Measurements from ENCODE around the gene ANKRD65. TPM values are rescaled to one million over a fixed set of nuclear protein-coding genes. Genes with fewer than 3 reads are reported as not detected.

Gene ANKRD65
- total RNA-seq, 1 donor from 2014 or later = 1.4 TPM

- DNase-seq = no peak
Observed at GRCh38 chr1:1441002-1441888, 20.2 kb upstream of the ANKRD65 start.

DNA sequence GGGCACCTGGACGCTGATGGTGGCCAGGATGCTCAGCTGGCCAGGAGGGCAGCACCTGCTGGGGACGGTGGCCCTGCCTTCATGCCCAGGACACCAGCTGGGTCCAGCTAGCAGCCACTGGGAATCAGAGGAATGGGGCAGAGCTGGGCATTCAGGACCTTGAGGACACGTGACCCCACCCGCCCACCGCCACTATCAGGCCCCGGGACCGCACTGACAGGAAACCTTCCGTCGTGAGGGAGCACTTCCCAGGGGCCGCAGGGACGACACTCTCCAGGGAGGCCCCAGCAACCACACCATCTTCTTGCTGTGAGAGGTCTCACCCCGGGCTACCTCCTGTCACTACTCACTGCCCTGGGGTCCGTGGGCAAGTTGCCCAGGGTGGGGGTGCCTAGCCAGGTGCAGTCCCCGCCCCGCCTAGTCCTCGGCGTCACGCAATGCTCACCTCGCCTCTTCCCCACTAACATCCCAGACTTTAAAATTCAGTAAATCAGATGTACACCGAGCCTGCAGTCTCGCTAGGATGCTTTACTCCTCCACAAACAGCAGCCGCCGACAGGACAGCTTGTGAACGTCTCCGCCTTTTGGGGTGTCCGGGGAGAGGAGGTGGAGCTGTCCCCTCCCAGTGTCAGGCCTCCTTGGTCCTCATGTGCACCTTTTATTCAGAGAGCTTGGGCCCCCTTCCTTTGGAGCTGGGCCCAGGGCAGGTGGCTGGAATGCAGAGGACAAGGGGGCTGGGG, 19.4 kb upstream of the ANKRD65 start:
- no peak for DNase-seq

- DNase-seq = no peak
Observed at GRCh38 chr1:1439546-1440261, 18.6 kb upstream of the ANKRD65 start.

GRCh38 chr1:1438531-1439381, 17.7 kb upstream of the ANKRD65 start:
- DNase-seq = no peak

DNA sequence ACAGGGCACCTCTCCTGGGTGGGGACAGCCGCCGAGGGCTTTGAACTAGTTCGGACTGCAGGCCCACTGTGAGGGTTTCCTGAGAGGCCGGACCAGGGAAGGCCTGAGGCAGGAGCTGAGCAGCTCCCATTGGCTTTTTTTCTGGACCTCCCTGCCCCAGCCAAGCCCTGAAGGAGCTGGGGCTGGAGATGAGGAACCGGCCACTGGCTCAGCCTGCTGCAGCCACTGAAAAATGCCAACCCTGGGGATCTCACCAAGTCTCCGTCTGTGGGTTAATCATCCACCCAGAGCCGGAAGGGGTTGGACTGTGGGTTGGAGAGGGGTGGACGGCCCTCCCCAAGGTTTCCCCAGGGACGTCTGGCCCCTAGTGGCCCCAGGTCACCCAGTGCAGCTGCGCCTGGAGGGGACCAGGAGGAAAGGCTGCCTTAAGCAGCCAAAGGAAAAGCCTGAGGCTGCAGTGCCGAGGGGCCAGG, 16.9 kb upstream of the ANKRD65 start:
- DNase-seq = no peak

GRCh38 chr1:1437033-1437903, 16.2 kb upstream of the ANKRD65 start:
- DNase-seq = no peak

GRCh38 chr1:1436630-1437032, 15.6 kb upstream of the ANKRD65 start:
- DNase-seq = no peak

DNA sequence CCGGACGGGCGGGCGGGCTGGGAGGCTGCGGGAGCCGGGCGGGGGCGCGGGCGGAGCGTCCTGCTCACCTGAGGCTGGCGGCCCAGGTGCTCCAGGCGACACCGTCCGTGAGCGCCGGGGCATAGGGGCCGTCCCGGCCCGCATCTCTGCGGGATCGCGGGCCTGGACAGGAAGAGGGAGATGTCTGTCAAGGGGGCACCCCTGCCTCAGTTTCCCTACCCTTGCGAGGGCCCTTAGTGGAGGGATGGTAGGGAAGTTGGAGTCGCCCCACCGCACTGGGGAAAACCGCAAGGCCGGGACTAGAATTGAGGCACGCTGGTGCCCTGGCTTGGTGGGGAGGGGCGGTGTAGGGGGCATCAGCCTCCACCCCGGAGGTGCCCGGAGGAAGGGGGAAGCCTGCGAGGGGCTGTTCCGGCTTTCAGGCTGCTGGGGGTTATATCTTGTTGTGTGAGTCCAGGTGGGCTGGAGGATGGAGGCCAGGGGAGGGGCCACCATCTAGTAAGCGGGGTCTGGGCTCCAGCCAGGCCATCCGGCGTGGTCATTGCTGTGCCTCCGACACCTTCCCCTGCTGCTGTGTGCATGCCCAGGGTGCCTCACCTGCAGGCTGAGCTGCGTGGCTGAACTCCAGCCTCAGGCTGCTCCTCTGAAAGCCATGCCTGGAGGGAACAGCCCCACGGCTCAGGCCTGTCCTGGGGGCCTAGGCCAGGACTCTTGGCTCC, 15.0 kb upstream of the ANKRD65 start:
- no peak for DNase-seq

- DNase-seq = no peak
Observed at GRCh38 chr1:1435106-1435903, 14.2 kb upstream of the ANKRD65 start, which contains the start of gene VWA1. TSS of gene VWA1 (plus strand) at chr1:1435690. CDS start at chr1:1435749, 59 bp downstream.

GRCh38 chr1:1434824-1435105, 13.7 kb upstream of the ANKRD65 start:
- no peak for DNase-seq

DNA sequence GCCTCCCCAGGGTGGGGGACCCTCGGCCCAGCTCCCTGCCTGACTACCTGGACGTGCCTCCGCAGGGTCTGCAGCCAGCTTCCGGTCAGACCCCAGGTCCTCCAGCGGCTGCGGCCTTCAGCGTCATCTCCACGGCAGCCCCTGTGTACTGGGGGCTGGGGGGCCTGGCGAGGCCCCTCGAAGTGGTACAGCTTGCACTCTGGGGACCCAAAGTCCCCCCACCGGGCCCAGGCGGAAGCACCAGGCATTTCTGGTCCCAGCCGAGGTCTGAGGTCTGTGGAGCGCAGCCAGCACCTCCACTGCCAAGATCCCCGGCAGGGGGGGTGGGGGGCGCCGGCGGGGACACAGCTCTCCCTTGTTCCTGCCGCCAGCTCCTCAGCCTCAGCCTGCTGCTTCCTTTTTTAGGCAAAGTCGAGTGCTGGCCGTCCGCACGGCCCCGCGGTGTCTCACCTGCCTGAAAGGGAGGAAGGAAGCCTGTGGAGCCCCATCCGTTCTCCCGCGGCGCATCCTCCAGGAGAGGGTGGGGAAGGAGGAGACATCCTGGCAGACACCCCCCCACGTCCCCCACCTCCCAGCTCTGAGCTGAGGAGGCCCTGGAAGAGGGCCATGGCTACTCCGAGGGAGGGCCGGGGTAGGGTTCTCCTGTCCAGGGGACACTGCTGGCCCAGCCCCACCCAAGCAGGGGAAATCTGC, 13.2 kb upstream of the ANKRD65 start:
- peak; percentile 44 for DNase-seq

DNA sequence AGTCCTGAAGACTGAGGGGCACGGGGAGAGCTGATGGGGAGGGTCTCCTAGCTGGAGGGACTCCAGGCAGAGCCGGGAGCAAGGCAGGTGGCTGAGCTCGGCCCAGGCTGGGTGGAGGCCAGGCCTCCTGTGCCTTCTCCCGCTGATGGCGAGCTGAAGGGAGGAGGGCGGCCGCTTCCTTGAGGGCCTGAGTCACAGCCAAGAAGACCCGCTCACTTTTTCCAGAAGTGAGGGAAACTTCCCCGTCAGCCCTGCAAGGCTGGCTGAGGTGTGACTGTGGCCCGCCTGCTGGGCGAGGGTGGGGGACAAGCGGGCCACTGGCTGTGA, 12.7 kb upstream of the ANKRD65 start:
- no peak for DNase-seq

DNA sequence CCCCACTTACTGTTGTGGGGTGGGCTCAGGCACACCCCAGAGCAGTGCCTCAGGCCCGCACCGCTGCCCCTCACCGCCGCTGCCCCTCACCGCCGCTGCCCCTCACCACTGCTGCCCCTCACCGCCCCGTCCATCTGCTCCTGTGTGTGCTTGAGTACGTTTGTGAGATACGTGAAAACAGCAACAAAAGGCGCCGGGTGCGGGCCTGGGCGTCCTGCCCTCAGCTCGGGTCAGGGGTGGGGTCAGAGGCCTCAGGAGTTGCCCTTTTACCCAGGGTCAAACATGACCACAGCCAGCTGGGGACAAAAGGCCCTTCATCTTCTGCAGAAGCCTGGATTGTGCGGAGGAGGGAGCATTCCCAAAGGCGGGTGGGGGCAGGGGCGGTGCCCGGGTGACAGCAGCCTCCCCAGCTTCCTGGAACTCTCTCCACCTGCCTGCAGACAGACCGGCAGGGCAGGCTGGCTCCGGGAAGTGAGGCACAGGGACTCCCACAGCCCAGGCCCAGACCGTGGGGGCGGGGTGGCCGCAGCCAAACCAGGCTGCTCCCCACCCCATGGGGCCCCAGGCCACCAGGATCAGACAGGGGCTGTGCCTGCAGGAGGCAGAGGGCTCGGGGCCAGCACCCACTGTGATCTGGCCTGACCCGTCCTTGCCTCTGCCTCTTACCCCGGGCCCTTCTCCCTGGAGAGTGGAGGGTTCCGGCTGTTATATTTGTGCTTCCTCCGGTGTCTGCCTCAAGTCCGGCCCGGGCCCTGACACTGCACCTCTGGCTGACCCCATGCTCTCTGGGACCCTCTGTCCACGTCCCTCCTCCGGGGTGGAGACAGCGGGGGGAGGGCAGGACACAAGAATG, 12.1 kb upstream of the ANKRD65 start:
- DNase-seq = peak; percentile 74

GRCh38 chr1:1432274-1432950, 11.3 kb upstream of the ANKRD65 start:
- no peak for DNase-seq

DNA sequence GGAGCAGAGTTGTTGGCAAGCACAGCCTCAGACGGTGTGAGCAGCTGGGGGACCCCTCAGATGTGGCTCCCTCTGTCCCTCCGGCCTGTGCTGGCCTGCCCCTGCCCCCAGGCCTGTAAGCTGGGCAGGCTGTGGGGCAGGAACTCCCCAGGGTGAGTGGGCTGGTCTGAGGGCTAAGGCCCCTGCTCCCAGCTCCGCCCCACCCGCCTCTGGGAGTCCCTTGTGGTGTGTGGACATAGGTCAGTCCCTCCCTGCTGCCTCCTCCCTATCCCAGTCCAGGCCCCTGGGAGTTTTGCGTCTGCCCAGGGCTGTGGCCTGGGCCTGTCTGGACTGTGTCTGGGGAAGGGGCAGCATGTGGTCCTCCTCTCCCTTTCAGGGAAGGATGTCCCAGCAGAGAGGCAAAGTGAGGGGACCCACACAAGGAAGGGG, 10.8 kb upstream of the ANKRD65 start:
- DNase-seq = no peak

GRCh38 chr1:1430992-1431844, 10.1 kb upstream of the ANKRD65 start:
- no peak for DNase-seq
